H1 (cell line): ENCODE measurements around the gene MZF1. TPM values are rescaled to one million over a fixed set of nuclear protein-coding genes. Genes with fewer than 3 reads are reported as not detected.

Source experiments
- CTCF ChIA-PET: fragments of 300-600 bp; sonication (Branson Sonifier 250); formaldehyde crosslinking; loops from one replicate; lab custom pipeline; 2021; ENCODE audit not compliant: partially characterized antibody; lab: Charles Lee
- POLR2A ChIA-PET: fragments of 300-600 bp; sonication (Branson Sonifier 250); formaldehyde crosslinking; loops from one replicate; lab custom pipeline; 2021; ENCODE audit warnings: inconsistent platforms; ENCODE audit not compliant: partially characterized antibody; lab: Charles Lee
- DNase-seq, 2 experiments: peaks; one replicate each; pipeline versions ENCODE4 v3.0.0 to v3.0.0-alpha.2; 2010 to 2022; ENCODE audit warnings: low spot score in 2 of 2, low read depth in 1 of 2, mixed read lengths in 1 of 2
- FAIRE-seq: peaks from 2 replicates; lab custom pipeline; 2011; peaks lifted over from hg19 to GRCh38; lab: Jason Lieb, UNC
- H2AFZ ChIP-seq: 2 replicates; pipeline ENCODE4 v1.8.1; 2012; ENCODE audit warnings: low read length, inconsistent platforms
- H2AK5ac ChIP-seq: 2 replicates; pipeline ENCODE4 v1.6.1; 2013; ENCODE audit warnings: low read depth, low read length
- H2BK120ac ChIP-seq: replicated peaks from 2 replicates; pipeline ENCODE3; 2013; ENCODE audit warnings: low read depth, low read length, inconsistent platforms
- H2BK12ac ChIP-seq: 2 replicates; pipeline ENCODE4 v1.6.1; 2013; ENCODE audit warnings: low read depth, low read length
- H2BK15ac ChIP-seq: 2 replicates; pipeline ENCODE4 v1.6.1; 2013; ENCODE audit warnings: low read length
- H2BK20ac ChIP-seq: 2 replicates; pipeline ENCODE4 v1.6.1; 2013; ENCODE audit warnings: low read length
- H2BK5ac ChIP-seq: 2 replicates; pipeline ENCODE4 v1.6.1; 2013; ENCODE audit warnings: low read depth, low read length
- H3K14ac ChIP-seq: 2 replicates; pipeline ENCODE4 v1.6.1; 2013; ENCODE audit warnings: inconsistent platforms; ENCODE audit not compliant: insufficient read length
- H3K18ac ChIP-seq: 2 replicates; pipeline ENCODE4 v1.6.1; 2013; ENCODE audit warnings: low read length; ENCODE audit errors: extremely low read depth
- H3K23ac ChIP-seq: 2 replicates; pipeline ENCODE4 v1.6.1; 2013; ENCODE audit warnings: inconsistent platforms; ENCODE audit not compliant: insufficient read length
- H3K23me2 ChIP-seq: 2 replicates; pipeline ENCODE4 v1.6.1; 2013; ENCODE audit warnings: low read depth, low read length
- H3K27ac ChIP-seq: 2 replicates; pipeline ENCODE4 v1.6.1; 2011; ENCODE audit warnings: low read depth, low read length, inconsistent platforms
- H3K27me3 ChIP-seq, 4 experiments: replicated peaks in 1 of 4; 1 replicate in 1 of 4; 2 replicates in 3 of 4; pipeline versions ENCODE4 v1.6.1 to v1.8.1; 2011 to 2013; ENCODE audit warnings: low read length in 3 of 4, mild to moderate bottlenecking in 3 of 4, inconsistent platforms in 2 of 4, mixed read lengths in 2 of 4, moderate library complexity in 1 of 4; ENCODE audit not compliant: control insufficient read depth in 3 of 4, insufficient read depth in 3 of 4; ENCODE audit errors: extremely low read depth in 1 of 4
- H3K36me3 ChIP-seq, 4 experiments: 2 replicates each; pipeline versions ENCODE4 v1.6.1 to v1.8.1; 2011 to 2013; ENCODE audit warnings: mild to moderate bottlenecking in 4 of 4, low read length in 3 of 4, moderate library complexity in 2 of 4, control low read depth in 1 of 4, inconsistent platforms in 1 of 4; ENCODE audit not compliant: insufficient read depth in 4 of 4, control insufficient read depth in 2 of 4
- H3K4ac ChIP-seq: replicated peaks from 2 replicates; pipeline ENCODE3; 2013; ENCODE audit warnings: low read length, low read depth, mixed read lengths, inconsistent platforms; ENCODE audit not compliant: insufficient read length
- H3K4me1 ChIP-seq, 4 experiments: replicated peaks in 1 of 4; 1 replicate in 1 of 4; 2 replicates in 3 of 4; pipeline versions ENCODE4 v1.6.1 to v1.8.1; 2011 to 2013; ENCODE audit warnings: low read length in 3 of 4, inconsistent platforms in 2 of 4, mixed read lengths in 1 of 4; ENCODE audit not compliant: insufficient read depth in 4 of 4, control insufficient read depth in 3 of 4
- H3K4me2 ChIP-seq, 2 experiments: 2 replicates each; pipeline versions ENCODE4 v1.6.1 to v1.8.1; 2011 to 2013; ENCODE audit warnings: low read depth in 2 of 2, low read length in 2 of 2, control low read depth in 1 of 2, inconsistent platforms in 1 of 2, mild to moderate bottlenecking in 1 of 2; ENCODE audit not compliant: insufficient read depth in 1 of 2
- H3K4me3 ChIP-seq, 4 experiments: fragments of 200-600, 300-600 bp in 1 of 4; sonication (generic), shearing (Covaris generic), sonication (Bioruptor Twin) in 1 of 4; 2 replicates each; pipeline versions ENCODE4 v1.5.1 to v1.8.1; 2011 to 2016; ENCODE audit warnings: low read length in 4 of 4, low read depth in 3 of 4, control low read depth in 2 of 4, inconsistent platforms in 2 of 4, mild to moderate bottlenecking in 2 of 4, mixed read lengths in 1 of 4, moderate library complexity in 1 of 4; ENCODE audit not compliant: insufficient read depth in 2 of 4; ENCODE audit errors: extremely low read depth in 1 of 4
- H3K56ac ChIP-seq: replicated peaks from 2 replicates; pipeline ENCODE3; 2013; ENCODE audit warnings: low read depth, mild to moderate bottlenecking, mixed read lengths, low read length, inconsistent platforms; ENCODE audit not compliant: insufficient read length
- H3K79me1 ChIP-seq: 2 replicates; pipeline ENCODE4 v1.6.1; 2013; ENCODE audit warnings: low read depth, low read length, control low read depth
- H3K79me2 ChIP-seq, 2 experiments: 2 replicates each; pipeline versions ENCODE4 v1.6.1 to v1.8.1; 2012 to 2013; ENCODE audit warnings: low read length in 2 of 2, mild to moderate bottlenecking in 2 of 2, inconsistent platforms in 1 of 2; ENCODE audit not compliant: insufficient read depth in 2 of 2, control insufficient read depth in 1 of 2
- H3K9ac ChIP-seq, 4 experiments: replicated peaks in 1 of 4; 1 replicate in 1 of 4; 2 replicates in 3 of 4; pipeline versions ENCODE4 v1.6.1 to v1.8.1; 2011 to 2013; ENCODE audit warnings: low read depth in 3 of 4, low read length in 3 of 4, control low read depth in 2 of 4, mild to moderate bottlenecking in 2 of 4, moderate library complexity in 2 of 4, inconsistent platforms in 1 of 4; ENCODE audit errors: extremely low read depth in 1 of 4
- H3K9me3 ChIP-seq, 2 experiments: 2 replicates each; pipeline versions ENCODE4 v1.6.1 to v1.8.1; 2012 to 2013; ENCODE audit warnings: mild to moderate bottlenecking in 2 of 2, moderate library complexity in 2 of 2, control low read depth in 1 of 2, inconsistent platforms in 1 of 2, low read depth in 1 of 2, low read length in 1 of 2, mixed read lengths in 1 of 2; ENCODE audit not compliant: insufficient read depth in 2 of 2
- H4K20me1 ChIP-seq, 2 experiments: replicated peaks in 1 of 2; 2 replicates each; pipeline versions ENCODE3 to v1.8.1; 2011 to 2013; ENCODE audit warnings: inconsistent platforms in 2 of 2, low read length in 2 of 2, mild to moderate bottlenecking in 1 of 2; ENCODE audit not compliant: insufficient read depth in 2 of 2, control insufficient read depth in 1 of 2
- H4K5ac ChIP-seq: 2 replicates; pipeline ENCODE4 v1.6.1; 2013; ENCODE audit warnings: low read length, low read depth, mixed read lengths, inconsistent platforms; ENCODE audit not compliant: insufficient read length
- H4K8ac ChIP-seq: 2 replicates; pipeline ENCODE4 v1.8.0; 2013; ENCODE audit warnings: mild to moderate bottlenecking, moderate library complexity, low read length, inconsistent platforms; ENCODE audit not compliant: insufficient read depth; ENCODE audit errors: extremely low read depth
- H4K91ac ChIP-seq: replicated peaks from 2 replicates; pipeline ENCODE3; 2013; ENCODE audit warnings: low read length, mixed read lengths, inconsistent platforms; ENCODE audit not compliant: insufficient read length
- NRF1 ChIP-seq: IDR thresholded peaks from 2 replicates; pipeline ENCODE4 v1.6.1; 2011; ENCODE audit warnings: mild to moderate bottlenecking, low read depth, low read length, improper control_type of control experiment
- SAP30 ChIP-seq: fragments of 300-600 bp; sonication (generic); IDR thresholded peaks from 2 replicates; pipeline ENCODE4 v1.7.1; 2012; ENCODE audit warnings: low read length, moderate library complexity, mild to moderate bottlenecking, inconsistent platforms; ENCODE audit not compliant: insufficient read depth, insufficient replicate concordance
- WGBS, 2 experiments: shearing (Covaris generic) in 1 of 2; methylation state at CpG; one replicate each; pipeline versions ENCODE4 v1.1.6 to v1.1.7; 2013 to 2015; ENCODE audit warnings: low lambda C conversion rate in 2 of 2, mixed read lengths in 2 of 2, inconsistent platforms in 1 of 2, low coverage in 1 of 2, missing lambda C conversion rate in 1 of 2; ENCODE audit not compliant: insufficient replicate concordance in 2 of 2, insufficient coverage in 1 of 2, insufficient read length in 1 of 2; ENCODE audit errors: extremely low coverage in 1 of 2, missing lambda C conversion rate in 1 of 2; 5-methylcytosine and 5-hydroxymethylcytosine counted together
- polyA plus RNA-seq, 7 experiments: library from polyadenylated mRNA; depleted of rRNA in 3 of 7; stranded (reverse) in 5 of 7; unstranded in 2 of 7; fragments of >200 nt in 5 of 7; fragments of 200-250 nt in 2 of 7; gene quantifications; 1 replicate in 5 of 7; 2 replicates in 1 of 7; 4 replicates in 1 of 7; pipeline versions ENCODE4 v1.2.1 to v1.2.3, GENCODE V29; 2011 to 2013; ENCODE audit warnings: missing spikeins in 2 of 7, mixed read lengths in 2 of 7
- total RNA-seq: library from RNA; stranded (reverse); fragmentation: NEBNext Ultra II Directional; extraction: Animal tissue kit (Norgen Biotek cat#: 25700); gene quantifications from 2 replicates; pipeline ENCODE4 v1.2.1, GENCODE V29; 2021

MZF1 gene
- total and polyA plus RNA-seq, 2 of the 8 experiments (the other 6 are each of a cell fraction or from before 2014, with no cell fraction given): 15.2 to 25.0 TPM

- peak overlapping the region; percentile 69 to 86 for H3K4me2 ChIP-seq
- peak overlapping the region; percentile 25 to 55 (median 32); a peak in 6 of 8 replicates for H3K4me3 ChIP-seq
- H4K20me1 ChIP-seq: no peaks in the 10 kb centered on the region
- no peaks in the 10 kb centered on the region; the same call in 1 of the 2 replicates for H3K79me1 ChIP-seq
- H4K91ac ChIP-seq: peak overlapping the region; percentile 77
- H2AFZ ChIP-seq: no peak overlapping the region
- no peak overlapping the region for H2AK5ac ChIP-seq
- no peak overlapping the region; the same call in 1 of the 2 replicates for H2BK15ac ChIP-seq
- peaks cover 0 to 3% (median 1%) of the 10 kb centered on the region in 4 experiments; a peak in 2 of 8 replicates for H3K36me3 ChIP-seq
- H2BK120ac ChIP-seq: no peak overlapping the region
- no peak overlapping the region for H3K27ac ChIP-seq
- peaks cover 0 to 28% (median 11%) of the 10 kb centered on the region in 4 experiments; a peak in 6 of 7 replicates for H3K4me1 ChIP-seq
- H3K23me2 ChIP-seq: peaks cover 19% of the 10 kb centered on the region
- no peaks in the 10 kb centered on the region; a peak in 1 of 4 replicates for H3K79me2 ChIP-seq
- no peak overlapping the region for H3K56ac ChIP-seq
- H3K14ac ChIP-seq: no peak overlapping the region
- peak overlapping the region; percentile 94 for H3K4ac ChIP-seq
- H3K23ac ChIP-seq: no peak overlapping the region
- H2BK12ac ChIP-seq: no peak overlapping the region
- no peaks in the 10 kb centered on the region for H3K9me3 ChIP-seq
- H2BK5ac ChIP-seq: no peak overlapping the region
- ChIA-PET POLR2A (interaction anchor here (0.8 to 17.2 kb wide), 6 partner anchors 7 to 44 kb away, joined by 3 to 434 read pairs (median 42); partner anchors contain the start of genes CHMP2A, MZF1, SLC27A5 and TRIM28), CTCF (interaction anchor here (1.1 to 7.3 kb wide), 4 partner anchors 9 to 43 kb away, joined by 4 to 35 read pairs (median 10); partner anchors contain the start of gene ZBTB45)
- H3K27me3 ChIP-seq: peaks cover 0 to 16% (median 6%) of the 10 kb centered on the region in 4 experiments; a peak in 4 of 7 replicates
- H3K9ac ChIP-seq: peak overlapping the region in 2 of 4 experiments; percentile 1 to 45; a peak in 2 of 7 replicates
- 51% methylated on average over 26 of the region's 40 CpGs; no CpG with 5 or more reads in 1 of the 2 experiments for WGBS, 2 experiments
- FAIRE-seq: no peak
- no peak overlapping the region for H2BK20ac ChIP-seq
- H4K5ac ChIP-seq: no peak overlapping the region
- DNase-seq: no peak
- H4K8ac ChIP-seq: no peak overlapping the region; the same call in none of the 2 replicates
- peak overlapping the region; percentile 15; the same call in 1 of the 2 replicates for H3K18ac ChIP-seq
- TF ChIP-seq SAP30 (no peak), NRF1 (peak; percentile 31; the same call in 1 of the 2 replicates)
Observed at GRCh38 chr19:58563034-58563573, 10.0 kb downstream of the MZF1 start.
